Parathyroid adenoma (tissue), 2 donors: ENCODE data around the gene SLC25A6.

Source experiments
- H2AFZ ChIP-seq: fragments of 300-600 bp; sonication (generic); one replicate; pipeline ENCODE4 v1.7.0; 2017; ENCODE audit warnings: antibody characterized with exemption, mild to moderate bottlenecking
- H3K27ac ChIP-seq: fragments of 300-600 bp; sonication (generic); one replicate; pipeline ENCODE4 v1.7.0; 2017
- H3K27me3 ChIP-seq: fragments of 300-600 bp; sonication (generic); one replicate; pipeline ENCODE4 v1.7.0; 2017; ENCODE audit warnings: low read length; ENCODE audit not compliant: control insufficient read depth, insufficient read depth
- H3K36me3 ChIP-seq: fragments of 300-600 bp; sonication (generic); one replicate; pipeline ENCODE4 v1.7.0; 2017; ENCODE audit warnings: low read length; ENCODE audit not compliant: control insufficient read depth, insufficient read depth
- H3K4me1 ChIP-seq: fragments of 300-600 bp; sonication (generic); one replicate; pipeline ENCODE4 v1.7.0; 2017; ENCODE audit warnings: control low read depth
- H3K4me2 ChIP-seq: fragments of 300-600 bp; sonication (generic); one replicate; pipeline ENCODE4 v1.7.0; 2017; ENCODE audit warnings: low read length
- H3K4me3 ChIP-seq: fragments of 300-600 bp; sonication (generic); one replicate; pipeline ENCODE4 v1.7.0; 2017; ENCODE audit warnings: low read depth, low read length
- H3K79me2 ChIP-seq: fragments of 300-600 bp; sonication (generic); one replicate; pipeline ENCODE4 v1.7.0; 2017; ENCODE audit warnings: control low read depth
- H3K9ac ChIP-seq: fragments of 300-600 bp; sonication (generic); one replicate; pipeline ENCODE4 v1.7.0; 2017; ENCODE audit warnings: mild to moderate bottlenecking
- H3K9me3 ChIP-seq: fragments of 300-600 bp; sonication (generic); one replicate; pipeline ENCODE4 v1.7.0; 2017; ENCODE audit warnings: low read length; ENCODE audit not compliant: control insufficient read depth
- TF ChIP-seq, protein P1 (sequence below): fragments of 300-600 bp; sonication (generic); IDR thresholded peaks from one replicate; pipeline ENCODE4 v1.7.0; 2017; ENCODE audit warnings: antibody characterized with exemption, mild to moderate bottlenecking
- donor health status: primary hyperparathyroidism.

SLC25A6 gene

GRCh38 chrX:1387141-1387776 is 4.7 kb downstream of the SLC25A6 start:
- no peaks in the 10 kb centered on the region for H3K36me3 ChIP-seq
- H3K4me3 ChIP-seq = no peak overlapping the region
- H3K4me1 ChIP-seq = no peaks in the 10 kb centered on the region
- H3K79me2 ChIP-seq = peaks cover 30% of the 10 kb centered on the region
- no peaks in the 10 kb centered on the region for H3K9me3 ChIP-seq
- no peak overlapping the region for H3K27ac ChIP-seq
- TF ChIP-seq, protein P1, sequence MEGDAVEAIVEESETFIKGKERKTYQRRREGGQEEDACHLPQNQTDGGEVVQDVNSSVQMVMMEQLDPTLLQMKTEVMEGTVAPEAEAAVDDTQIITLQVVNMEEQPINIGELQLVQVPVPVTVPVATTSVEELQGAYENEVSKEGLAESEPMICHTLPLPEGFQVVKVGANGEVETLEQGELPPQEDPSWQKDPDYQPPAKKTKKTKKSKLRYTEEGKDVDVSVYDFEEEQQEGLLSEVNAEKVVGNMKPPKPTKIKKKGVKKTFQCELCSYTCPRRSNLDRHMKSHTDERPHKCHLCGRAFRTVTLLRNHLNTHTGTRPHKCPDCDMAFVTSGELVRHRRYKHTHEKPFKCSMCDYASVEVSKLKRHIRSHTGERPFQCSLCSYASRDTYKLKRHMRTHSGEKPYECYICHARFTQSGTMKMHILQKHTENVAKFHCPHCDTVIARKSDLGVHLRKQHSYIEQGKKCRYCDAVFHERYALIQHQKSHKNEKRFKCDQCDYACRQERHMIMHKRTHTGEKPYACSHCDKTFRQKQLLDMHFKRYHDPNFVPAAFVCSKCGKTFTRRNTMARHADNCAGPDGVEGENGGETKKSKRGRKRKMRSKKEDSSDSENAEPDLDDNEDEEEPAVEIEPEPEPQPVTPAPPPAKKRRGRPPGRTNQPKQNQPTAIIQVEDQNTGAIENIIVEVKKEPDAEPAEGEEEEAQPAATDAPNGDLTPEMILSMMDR = no peak
- no peak overlapping the region for H2AFZ ChIP-seq
- H3K27me3 ChIP-seq = no peaks in the 10 kb centered on the region
- no peak overlapping the region for H3K9ac ChIP-seq
- H3K4me2 ChIP-seq = no peak overlapping the region

- H3K9ac ChIP-seq = no peak overlapping the region
- no peaks in the 10 kb centered on the region for H3K9me3 ChIP-seq
- peaks cover 30% of the 10 kb centered on the region for H3K79me2 ChIP-seq
- no peak overlapping the region for H3K4me2 ChIP-seq
- no peaks in the 10 kb centered on the region for H3K4me1 ChIP-seq
- no peaks in the 10 kb centered on the region for H3K27me3 ChIP-seq
- no peaks in the 10 kb centered on the region for H3K36me3 ChIP-seq
- H3K4me3 ChIP-seq = no peak overlapping the region
- H3K27ac ChIP-seq = no peak overlapping the region
- TF ChIP-seq, protein P1 = no peak
- H2AFZ ChIP-seq = no peak overlapping the region
Measured at GRCh38 chrX:1386338-1387127, 5.4 kb downstream of the SLC25A6 start.

DNA sequence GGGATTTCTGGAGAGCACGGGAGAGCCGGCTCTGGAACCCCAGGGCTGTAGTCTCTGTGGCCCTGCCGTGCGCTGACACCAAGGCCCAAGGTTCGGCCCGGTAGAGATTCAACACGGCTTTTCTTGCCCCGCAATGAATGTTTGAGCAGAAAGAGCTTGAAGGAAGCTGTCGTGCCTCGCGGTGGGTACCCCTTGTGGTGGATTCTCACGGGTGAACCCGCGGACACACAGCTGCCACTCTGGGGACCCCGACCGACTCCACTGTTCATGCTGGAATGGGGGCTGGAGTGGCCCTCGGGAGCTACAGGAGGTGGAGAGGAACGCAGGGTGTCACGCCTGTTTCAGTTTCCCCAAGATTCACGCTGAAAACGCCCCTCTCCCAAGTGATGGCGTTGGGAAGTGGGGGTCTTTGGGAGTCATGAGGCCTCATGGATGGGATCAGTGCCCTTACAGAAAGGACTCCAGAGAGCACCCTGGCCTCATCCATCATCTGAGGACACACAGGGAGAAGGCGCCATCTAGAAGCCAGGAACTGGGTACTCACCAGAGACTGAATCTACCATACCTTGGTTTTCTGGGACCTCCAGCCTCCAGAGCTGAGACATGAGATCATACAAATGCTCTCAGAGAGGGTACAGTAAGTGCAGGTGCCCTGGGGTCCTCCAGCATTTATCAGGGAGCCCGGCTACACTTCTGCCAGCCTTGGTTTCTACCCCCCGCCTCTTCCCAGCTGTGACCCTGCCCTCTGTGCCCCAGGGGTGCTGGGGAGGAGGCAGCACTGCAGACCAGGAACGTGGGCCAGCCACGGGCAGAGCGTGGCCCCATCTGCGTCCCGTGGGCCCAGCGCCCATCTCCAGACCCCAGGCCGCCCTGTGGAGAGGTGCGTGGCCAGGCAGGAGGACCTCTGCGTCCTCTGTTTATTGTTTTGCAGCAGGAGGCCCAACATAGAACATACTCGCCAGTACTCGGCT is 6.4 kb downstream of the SLC25A6 start:
- H3K79me2 ChIP-seq = peaks cover 21% of the 10 kb centered on the region
- no peaks in the 10 kb centered on the region for H3K4me1 ChIP-seq
- no peaks in the 10 kb centered on the region for H3K9me3 ChIP-seq
- no peak overlapping the region for H3K9ac ChIP-seq
- H3K36me3 ChIP-seq = no peaks in the 10 kb centered on the region
- H3K27ac ChIP-seq = no peak overlapping the region
- no peak overlapping the region for H3K4me3 ChIP-seq
- H3K27me3 ChIP-seq = no peaks in the 10 kb centered on the region
- no peak overlapping the region for H3K4me2 ChIP-seq
- TF ChIP-seq, protein P1 = no peak
- no peak overlapping the region for H2AFZ ChIP-seq

GRCh38 chrX:1384658-1385252 is 7.2 kb downstream of the SLC25A6 start:
- Histone ChIP-seq H3K27me3 (no peaks in the 10 kb centered on the region), H2AFZ (no peak overlapping the region), H3K4me1 (no peaks in the 10 kb centered on the region), H3K79me2 (peaks cover 13% of the 10 kb centered on the region), H3K4me2 (no peak overlapping the region), H3K27ac (no peak overlapping the region), H3K36me3 (no peaks in the 10 kb centered on the region), H3K9ac (no peak overlapping the region), H3K9me3 (no peaks in the 10 kb centered on the region), H3K4me3 (no peak overlapping the region)
- TF ChIP-seq, protein P1 = no peak
